Fibroblast of lung (primary cell): ENCODE results near the gene HERC6.

ENCODE experiments used
- CTCF ChIP-seq, 2 donors: IDR thresholded peaks in 1 of 2; conservative IDR thresholded peaks in 1 of 2; 1 replicate in 1 of 2; 2 replicates in 1 of 2; pipeline ENCODE4 v1.5.1; 2011 to 2012; ENCODE audit warnings: low read length in 2 of 2, control low read depth in 1 of 2, inconsistent platforms in 1 of 2, low read depth in 1 of 2, mild to moderate bottlenecking in 1 of 2
- EZH2 ChIP-seq: IDR thresholded peaks from 2 replicates; pipeline ENCODE4 v1.5.1; 2012; ENCODE audit warnings: low read length, control low read depth, mild to moderate bottlenecking; ENCODE audit errors: missing control alignments

GRCh38 chr4:88435987-88436693 is 57.5 kb downstream of the HERC6 start:
- no peak for TF ChIP-seq CTCF (conservative IDR thresholded peaks at IDR 0.05 in 1 of 2, IDR thresholded peaks at IDR 0.05 in 1 of 2; ENCODE audit: low read depth in 1 of 2, low read length in 2 of 2)
- no peak for TF ChIP-seq EZH2
